H1 (cell line): ENCODE results near the gene RAB3A.

Source experiments
- BACH1 ChIP-seq: IDR thresholded peaks from 2 replicates; pipeline ENCODE4 v1.6.1; 2012; ENCODE audit warnings: low read length, improper control_type of control experiment
- BCL11A ChIP-seq, 2 experiments: IDR thresholded peaks; one replicate each; pipeline ENCODE4 v1.6.1; 2011; ENCODE audit warnings: low read depth in 2 of 2, low read length in 2 of 2, mild to moderate bottlenecking in 2 of 2
- CTCF ChIP-seq, 3 experiments: IDR thresholded peaks; 1 replicate in 2 of 3; 2 replicates in 1 of 3; pipeline versions ENCODE4 v1.5.1 to v1.6.1; 2011; ENCODE audit warnings: low read length in 3 of 3, mild to moderate bottlenecking in 3 of 3, inconsistent platforms in 2 of 3, low read depth in 1 of 3, moderate library complexity in 1 of 3; ENCODE audit not compliant: insufficient read depth in 1 of 3; ENCODE audit errors: control extremely low read depth in 1 of 3
- EP300 ChIP-seq, 2 experiments: IDR thresholded peaks; 1 replicate in 1 of 2; 2 replicates in 1 of 2; pipeline ENCODE4 v1.6.1; 2011 to 2012; ENCODE audit warnings: low read depth in 2 of 2, low read length in 2 of 2, mild to moderate bottlenecking in 2 of 2, borderline replicate concordance in 1 of 2, inconsistent platforms in 1 of 2, moderate library complexity in 1 of 2
- EZH2 ChIP-seq: fragments of 200-600 bp; sonication (generic); IDR thresholded peaks from 2 replicates; pipeline ENCODE4 v1.7.1; 2012; ENCODE audit warnings: low read depth, mild to moderate bottlenecking, moderate library complexity, low read length, inconsistent platforms; ENCODE audit not compliant: severe bottlenecking
- MAX ChIP-seq: IDR thresholded peaks from 2 replicates; pipeline ENCODE4 v1.6.1; 2012; ENCODE audit warnings: inconsistent platforms
- PHF8 ChIP-seq: fragments of 200-600 bp; sonication (generic); conservative IDR thresholded peaks from 2 replicates; pipeline ENCODE4 v1.7.1; 2012; ENCODE audit warnings: low read depth, mild to moderate bottlenecking, inconsistent platforms, low read length, moderate library complexity
- POLR2A ChIP-seq, 2 experiments: IDR thresholded peaks; 1 replicate in 1 of 2; 2 replicates in 1 of 2; pipeline ENCODE4 v1.6.1; 2011; ENCODE audit warnings: low read depth in 2 of 2, low read length in 2 of 2, mild to moderate bottlenecking in 2 of 2; ENCODE audit errors: control extremely low read depth in 1 of 2
- POLR2AphosphoS5 ChIP-seq: IDR thresholded peaks from 2 replicates; pipeline ENCODE4 v1.6.1; 2011; ENCODE audit warnings: low read depth, low read length
- SP2 ChIP-seq: IDR thresholded peaks from 2 replicates; pipeline ENCODE4 v1.6.1; 2012; ENCODE audit warnings: mild to moderate bottlenecking, low read length, inconsistent platforms
- TAF1 ChIP-seq: IDR thresholded peaks from 2 replicates; pipeline ENCODE4 v1.6.1; 2011; ENCODE audit warnings: mild to moderate bottlenecking, low read depth, low read length
- TAF7 ChIP-seq: optimal IDR thresholded peaks from 2 replicates; pipeline ENCODE3; 2011; ENCODE audit warnings: low read depth, mild to moderate bottlenecking, inconsistent platforms, low read length, moderate library complexity, borderline replicate concordance

GRCh38 chr19:18225355-18225701, 21.5 kb upstream of the RAB3A start:
- TF ChIP-seq EZH2, result peak; percentile 72
- TF ChIP-seq BCL11A (IDR thresholded peaks at IDR 0.05; ENCODE audit: low read depth in 2 of 2, low read length in 2 of 2), result no peak
- no peak for TF ChIP-seq EP300 (IDR thresholded peaks at IDR 0.05; ENCODE audit: borderline replicate concordance in 1 of 2, low read depth in 2 of 2, low read length in 2 of 2)
- TF ChIP-seq CTCF (IDR thresholded peaks at IDR 0.05; ENCODE audit: control extremely low read depth in 1 of 3, insufficient read depth in 1 of 3, low read depth in 1 of 3, low read length in 3 of 3), result no peak
- no peak for TF ChIP-seq MAX
- TF ChIP-seq POLR2A (IDR thresholded peaks at IDR 0.05; ENCODE audit: control extremely low read depth in 1 of 2, low read depth in 2 of 2, low read length in 2 of 2), result no peak
- TF ChIP-seq TAF1, result no peak
- no peak for TF ChIP-seq BACH1
- no peak for TF ChIP-seq PHF8
- no peak for TF ChIP-seq TAF7
- no peak for TF ChIP-seq SP2
- no peak for TF ChIP-seq POLR2AphosphoS5
